Measurements from ENCODE around the gene SGCB. TPM values are rescaled to one million over a fixed set of nuclear protein-coding genes. Genes with fewer than 3 reads are reported as not detected.

The SGCB gene
- total RNA-seq, 1 donor from 2014 or later, result 8.0 TPM

DNA sequence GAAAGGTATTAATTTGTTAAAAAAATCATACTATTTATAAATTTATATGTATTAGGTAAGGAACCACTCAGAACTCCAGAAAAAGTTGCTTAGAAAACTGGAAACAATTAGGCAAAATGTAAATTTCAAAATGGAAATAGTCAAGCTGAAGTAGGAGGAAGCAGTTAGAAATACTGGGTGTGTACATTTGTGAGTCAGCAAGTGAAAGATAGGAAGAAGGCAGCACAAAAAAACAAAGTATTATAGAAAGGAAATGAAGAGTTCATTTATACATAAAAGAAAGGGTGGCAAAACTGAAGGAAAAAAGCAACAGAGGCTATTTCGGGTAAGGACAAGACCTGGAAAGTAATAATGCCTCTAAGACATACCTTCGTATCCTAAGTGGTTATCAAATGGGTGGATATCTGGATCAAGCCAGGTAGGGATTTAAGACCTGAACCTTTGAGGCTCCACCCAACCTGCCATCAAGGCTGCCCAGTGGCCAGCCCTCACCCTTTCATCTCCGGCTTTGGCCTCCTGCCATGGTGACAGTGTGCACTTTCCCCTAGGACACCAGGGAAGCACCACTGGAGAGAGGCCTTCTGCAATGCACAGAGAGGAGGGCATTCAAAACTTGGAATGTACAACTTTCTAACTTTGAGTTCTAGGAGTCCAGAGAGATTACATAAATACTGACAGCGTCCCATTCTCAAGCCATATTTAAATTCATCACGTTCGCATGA, 18.0 kb downstream of the SGCB start, which contains the start of gene LRRC66:
Gene LRRC66 (minus strand): TSS at position 428 of the 722 bp plus-strand sequence. CDS start 2,750 bp downstream, outside the sequence.
- no peak within 1 kb of the TSS for H3K4me3 ChIP-seq (ENCODE audit: low read depth, low read length)
- DNase-seq (ENCODE audit: low read depth), result no peak
- TF ChIP-seq, protein P1, sequence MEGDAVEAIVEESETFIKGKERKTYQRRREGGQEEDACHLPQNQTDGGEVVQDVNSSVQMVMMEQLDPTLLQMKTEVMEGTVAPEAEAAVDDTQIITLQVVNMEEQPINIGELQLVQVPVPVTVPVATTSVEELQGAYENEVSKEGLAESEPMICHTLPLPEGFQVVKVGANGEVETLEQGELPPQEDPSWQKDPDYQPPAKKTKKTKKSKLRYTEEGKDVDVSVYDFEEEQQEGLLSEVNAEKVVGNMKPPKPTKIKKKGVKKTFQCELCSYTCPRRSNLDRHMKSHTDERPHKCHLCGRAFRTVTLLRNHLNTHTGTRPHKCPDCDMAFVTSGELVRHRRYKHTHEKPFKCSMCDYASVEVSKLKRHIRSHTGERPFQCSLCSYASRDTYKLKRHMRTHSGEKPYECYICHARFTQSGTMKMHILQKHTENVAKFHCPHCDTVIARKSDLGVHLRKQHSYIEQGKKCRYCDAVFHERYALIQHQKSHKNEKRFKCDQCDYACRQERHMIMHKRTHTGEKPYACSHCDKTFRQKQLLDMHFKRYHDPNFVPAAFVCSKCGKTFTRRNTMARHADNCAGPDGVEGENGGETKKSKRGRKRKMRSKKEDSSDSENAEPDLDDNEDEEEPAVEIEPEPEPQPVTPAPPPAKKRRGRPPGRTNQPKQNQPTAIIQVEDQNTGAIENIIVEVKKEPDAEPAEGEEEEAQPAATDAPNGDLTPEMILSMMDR (conservative IDR thresholded peaks at IDR 0.05; ENCODE audit: low read depth, low read length), result no peak

GRCh38 chr4:52017814-52018213, 20.3 kb downstream of the SGCB start:
- no peak overlapping the region for H3K4me3 ChIP-seq (ENCODE audit: low read depth, low read length)
- TF ChIP-seq, protein P1 (conservative IDR thresholded peaks at IDR 0.05; ENCODE audit: low read depth, low read length), result no peak

GRCh38 chr4:52016981-52017380, 21.1 kb downstream of the SGCB start:
- TF ChIP-seq, protein P1 (conservative IDR thresholded peaks at IDR 0.05; ENCODE audit: low read depth, low read length), result no peak
- DNase-seq (ENCODE audit: low read depth), result no peak
- no peak overlapping the region for H3K4me3 ChIP-seq (ENCODE audit: low read depth, low read length)

More at GRCh38 chr4:52017814-52018213, 20.3 kb downstream of the SGCB start:
- DNase-seq (ENCODE audit: low read depth), result no peak

DNA sequence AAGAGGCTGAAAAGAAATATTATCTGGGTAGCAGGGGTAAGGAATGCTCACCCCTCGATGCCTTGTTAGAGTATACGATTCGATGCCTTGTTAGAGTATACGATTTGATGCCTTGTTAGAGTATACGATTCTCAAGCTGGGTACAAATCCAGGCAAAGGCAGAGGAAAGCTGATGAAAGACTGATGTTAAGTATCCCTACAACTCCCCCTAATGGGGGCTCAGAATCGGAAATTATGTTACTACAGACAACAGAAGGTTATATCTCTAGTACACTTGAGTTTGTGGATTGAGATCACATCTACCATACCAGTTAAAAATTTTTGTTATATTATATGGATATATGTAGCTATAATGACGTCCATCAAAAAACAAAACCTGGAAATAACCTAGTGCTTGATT, 22.7 kb downstream of the SGCB start:
- no peak overlapping the region for H3K4me3 ChIP-seq (ENCODE audit: low read depth, low read length)
- DNase-seq (ENCODE audit: low read depth), result no peak
- TF ChIP-seq, protein P1 (conservative IDR thresholded peaks at IDR 0.05; ENCODE audit: low read depth, low read length), result peak; percentile 32

- TF ChIP-seq, protein P1 (conservative IDR thresholded peaks at IDR 0.05; ENCODE audit: low read depth, low read length), result no peak
- H3K4me3 ChIP-seq (ENCODE audit: low read depth, low read length), result no peak overlapping the region
- DNase-seq (ENCODE audit: low read depth), result no peak
Measured at GRCh38 chr4:52014903-52015302, 23.2 kb downstream of the SGCB start.

DNA sequence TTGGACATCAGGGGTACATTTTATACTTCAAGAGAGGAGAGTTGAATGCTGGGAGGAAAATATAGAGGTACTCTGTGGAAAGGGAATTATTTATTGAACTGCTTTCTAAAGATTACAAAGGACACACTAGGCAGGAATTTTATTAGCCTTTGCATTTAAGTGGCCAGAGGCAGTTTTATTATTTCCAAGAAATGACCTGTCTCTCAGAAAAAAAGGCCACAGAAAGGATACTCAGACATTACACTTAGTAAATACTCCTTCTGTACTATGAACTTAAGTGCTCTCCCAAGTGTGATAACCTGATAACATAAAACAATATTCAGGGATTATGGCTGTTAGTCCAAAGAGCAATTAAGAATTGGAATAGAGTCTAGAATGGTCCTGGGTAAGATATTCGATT, 25.4 kb downstream of the SGCB start:
- DNase-seq (ENCODE audit: low read depth), result no peak
- TF ChIP-seq, protein P1 (conservative IDR thresholded peaks at IDR 0.05; ENCODE audit: low read depth, low read length), result no peak
- no peak overlapping the region for H3K4me3 ChIP-seq (ENCODE audit: low read depth, low read length)

GRCh38 chr4:52010986-52011385, 27.1 kb downstream of the SGCB start:
- TF ChIP-seq, protein P1 (conservative IDR thresholded peaks at IDR 0.05; ENCODE audit: low read depth, low read length), result no peak
- no peak for DNase-seq (ENCODE audit: low read depth)
- H3K4me3 ChIP-seq (ENCODE audit: low read depth, low read length), result no peak overlapping the region

Measured in epithelial cell of proximal tubule (primary cell).